Measurements from ENCODE around the gene ZNF609. TPM values are rescaled to one million over a fixed set of nuclear protein-coding genes. Genes with fewer than 3 reads are reported as not detected.
A peak's percentile ranks its signal among the peaks of the same experiment; 100 is the strongest.

Gene ZNF609
- total RNA-seq, 1 donor from 2014 or later: 75.3 TPM

- peak overlapping the region; percentile 68 for H3K27ac Mint-ChIP-seq
Measured at GRCh38 chr15:64560501-64560900, 100.1 kb downstream of the ZNF609 start.

GRCh38 chr15:64560998-64561397 lies 100.6 kb downstream of the ZNF609 start:
- Mint-ChIP-seq H3K4me1 (ENCODE audit: low read depth) (peaks cover 9% of the 10 kb centered on the region), H3K4me3 (ENCODE audit: low read depth) (no peak overlapping the region), H3K9me3 (ENCODE audit: low read depth) (peaks cover 3% of the 10 kb centered on the region), H3K27me3 (no peaks in the 10 kb centered on the region), H3K27ac (no peak overlapping the region), H3K36me3 (ENCODE audit: insufficient read depth) (peaks cover 8% of the 10 kb centered on the region)
- no peak for DNase-seq (ENCODE audit: low spot score, unreplicated experiment)
- TF ChIP-seq CTCF (IDR thresholded peaks at IDR 0.05; ENCODE audit: unreplicated experiment): no peak

More at GRCh38 chr15:64560501-64560900, 100.1 kb downstream of the ZNF609 start:
- no peak for DNase-seq (ENCODE audit: low spot score, unreplicated experiment)
- Mint-ChIP-seq H3K9me3 (ENCODE audit: low read depth) (peaks cover 3% of the 10 kb centered on the region), H3K4me3 (ENCODE audit: low read depth) (no peak overlapping the region), H3K4me1 (ENCODE audit: low read depth) (peaks cover 9% of the 10 kb centered on the region), H3K27me3 (no peaks in the 10 kb centered on the region), H3K36me3 (ENCODE audit: insufficient read depth) (peaks cover 8% of the 10 kb centered on the region)
- TF ChIP-seq CTCF (IDR thresholded peaks at IDR 0.05; ENCODE audit: unreplicated experiment): no peak

DNA sequence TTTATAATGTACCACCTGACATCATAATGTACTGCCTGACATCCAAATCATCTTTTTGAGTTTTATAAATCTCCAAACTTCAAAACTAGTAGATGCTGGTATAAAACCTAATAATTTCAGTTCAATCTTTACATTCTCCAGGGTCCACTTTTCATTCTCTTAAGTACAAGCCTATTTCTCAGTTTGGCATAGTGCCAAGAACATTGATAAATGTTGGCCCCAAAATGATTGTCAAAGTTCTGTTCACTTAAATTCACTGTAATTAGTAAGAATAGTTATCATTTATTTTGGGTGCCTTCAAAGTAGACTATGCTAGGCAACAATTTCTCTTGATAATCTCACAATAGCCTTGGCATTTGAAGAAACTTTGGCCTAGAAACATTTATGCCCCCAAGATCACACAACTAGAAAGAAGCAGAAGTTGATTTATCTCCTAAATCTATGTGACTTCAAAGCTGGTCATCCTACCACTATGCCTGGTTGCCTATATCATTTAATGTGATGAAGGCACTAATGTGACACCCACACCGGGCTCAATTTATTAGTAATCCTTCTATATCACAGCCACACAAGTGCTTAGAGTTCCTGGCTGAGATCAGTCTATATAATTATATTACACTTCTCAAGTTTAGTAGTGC lies 101.7 kb downstream of the ZNF609 start:
- no peaks in the 10 kb centered on the region for H3K27me3 Mint-ChIP-seq
- peaks cover 3% of the 10 kb centered on the region for H3K9me3 Mint-ChIP-seq (ENCODE audit: low read depth)
- TF ChIP-seq CTCF (IDR thresholded peaks at IDR 0.05; ENCODE audit: unreplicated experiment): no peak
- H3K4me3 Mint-ChIP-seq (ENCODE audit: low read depth): no peak overlapping the region
- H3K27ac Mint-ChIP-seq: peak overlapping the region; percentile 34
- H3K4me1 Mint-ChIP-seq (ENCODE audit: low read depth): peaks cover 12% of the 10 kb centered on the region
- no peak for DNase-seq (ENCODE audit: low spot score, unreplicated experiment)
- peaks cover 9% of the 10 kb centered on the region for H3K36me3 Mint-ChIP-seq (ENCODE audit: insufficient read depth)

DNA sequence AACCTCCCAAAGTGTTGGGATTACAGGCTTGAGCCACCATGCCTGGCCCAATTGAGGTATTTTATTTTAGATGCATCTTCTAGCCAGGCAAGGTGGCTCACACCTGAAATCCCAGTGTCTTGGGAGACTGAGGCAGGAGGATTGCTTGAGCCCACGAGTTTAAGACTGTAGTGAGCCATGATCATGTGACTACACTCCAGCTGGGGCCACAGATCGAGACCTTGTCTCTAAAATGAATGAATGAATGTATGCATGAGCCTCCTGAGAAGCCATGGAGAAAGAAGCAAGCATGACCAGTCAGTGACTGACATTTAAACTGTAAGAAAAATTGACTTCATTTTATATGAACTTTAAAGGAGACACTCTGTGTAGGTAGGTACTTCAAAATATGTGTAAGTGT lies 105.7 kb downstream of the ZNF609 start:
- Mint-ChIP-seq H3K4me1 (ENCODE audit: low read depth) (peaks cover 26% of the 10 kb centered on the region), H3K27ac (no peak overlapping the region), H3K4me3 (ENCODE audit: low read depth) (no peak overlapping the region), H3K36me3 (ENCODE audit: insufficient read depth) (peaks cover 11% of the 10 kb centered on the region), H3K27me3 (no peaks in the 10 kb centered on the region), H3K9me3 (ENCODE audit: low read depth) (no peaks in the 10 kb centered on the region)
- TF ChIP-seq CTCF (IDR thresholded peaks at IDR 0.05; ENCODE audit: unreplicated experiment): no peak
- no peak for DNase-seq (ENCODE audit: low spot score, unreplicated experiment)

GRCh38 chr15:64566629-64567427 lies 106.5 kb downstream of the ZNF609 start:
- peaks cover 11% of the 10 kb centered on the region for H3K36me3 Mint-ChIP-seq (ENCODE audit: insufficient read depth)
- H3K4me1 Mint-ChIP-seq (ENCODE audit: low read depth): peaks cover 25% of the 10 kb centered on the region
- H3K4me3 Mint-ChIP-seq (ENCODE audit: low read depth): no peak overlapping the region
- H3K27ac Mint-ChIP-seq: peak overlapping the region; percentile 51
- no peak for TF ChIP-seq CTCF (IDR thresholded peaks at IDR 0.05; ENCODE audit: unreplicated experiment)
- H3K9me3 Mint-ChIP-seq (ENCODE audit: low read depth): no peaks in the 10 kb centered on the region
- no peak for DNase-seq (ENCODE audit: low spot score, unreplicated experiment)
- no peaks in the 10 kb centered on the region for H3K27me3 Mint-ChIP-seq

Data from progenitor cell of endocrine pancreas (in vitro differentiated cells).